CD14-positive monocyte (primary cell): ENCODE results near the gene MED4. TPM values are rescaled to one million over a fixed set of nuclear protein-coding genes. Genes with fewer than 3 reads are reported as not detected.

ENCODE experiments used
- DNase-seq, 3 donors: peaks; one replicate each; pipeline ENCODE4 v3.0.0-alpha.2; 2011 to 2022
- H2AFZ ChIP-seq: 2 replicates; pipeline ENCODE4 v1.6.0; 2012; ENCODE audit warnings: mild to moderate bottlenecking, low read depth, low read length, inconsistent platforms; ENCODE audit not compliant: insufficient read depth, poor library complexity, severe bottlenecking
- H3K27ac ChIP-seq, 2 donors: 1 replicate in 1 of 2; 2 replicates in 1 of 2; pipeline ENCODE4 v1.5.1; 2012 to 2013; ENCODE audit warnings: low read length in 2 of 2, control low read depth in 1 of 2, inconsistent platforms in 1 of 2, low read depth in 1 of 2, mild to moderate bottlenecking in 1 of 2
- H3K27me3 ChIP-seq, 2 donors: one replicate each; pipeline versions ENCODE4 v1.6.0 to v1.6.1; 2011 to 2013; ENCODE audit warnings: low read length in 2 of 2; ENCODE audit not compliant: control insufficient read depth in 2 of 2, insufficient read depth in 2 of 2
- H3K36me3 ChIP-seq, 2 donors: replicated peaks in 1 of 2; 1 replicate in 1 of 2; 2 replicates in 1 of 2; pipeline versions ENCODE4 v1.5.1 to v1.6.1; 2012 to 2013; ENCODE audit warnings: low read length in 2 of 2, control low read depth in 1 of 2, inconsistent platforms in 1 of 2, mild to moderate bottlenecking in 1 of 2; ENCODE audit not compliant: insufficient read depth in 2 of 2, control insufficient read depth in 1 of 2
- H3K4me1 ChIP-seq, 2 donors: 1 replicate in 1 of 2; 2 replicates in 1 of 2; pipeline versions ENCODE4 v1.5.1 to v1.6.1; 2012 to 2013; ENCODE audit warnings: low read length in 2 of 2, control low read depth in 1 of 2, inconsistent platforms in 1 of 2, mild to moderate bottlenecking in 1 of 2, moderate library complexity in 1 of 2; ENCODE audit not compliant: insufficient read depth in 2 of 2, control insufficient read depth in 1 of 2
- H3K4me2 ChIP-seq: replicated peaks from 2 replicates; pipeline ENCODE3; 2012; ENCODE audit warnings: low read length, moderate library complexity, mild to moderate bottlenecking; ENCODE audit not compliant: poor library complexity, severe bottlenecking; ENCODE audit errors: extremely low read depth
- H3K4me3 ChIP-seq, 3 experiments: fragments of 200-600 bp in 1 of 3; sonication (generic) in 1 of 3; replicated peaks in 1 of 3; 1 replicate in 2 of 3; 2 replicates in 1 of 3; pipeline ENCODE4 v1.5.1; 2011 to 2013; ENCODE audit warnings: low read length in 3 of 3, mild to moderate bottlenecking in 3 of 3, control low read depth in 2 of 3, low read depth in 2 of 3, inconsistent platforms in 1 of 3, moderate library complexity in 1 of 3
- H3K79me2 ChIP-seq: 2 replicates; pipeline ENCODE4 v1.6.0; 2012; ENCODE audit warnings: mild to moderate bottlenecking, control low read depth, inconsistent platforms, low read length, moderate library complexity; ENCODE audit not compliant: insufficient read depth
- H3K9ac ChIP-seq: 2 replicates; pipeline ENCODE4 v1.6.0; 2017; ENCODE audit warnings: low read length, mild to moderate bottlenecking; ENCODE audit not compliant: insufficient read depth, poor library complexity, severe bottlenecking
- H3K9me3 ChIP-seq, 2 donors: replicated peaks in 1 of 2; 1 replicate in 1 of 2; 2 replicates in 1 of 2; pipeline versions ENCODE4 v1.5.1 to v1.6.1; 2012 to 2013; ENCODE audit warnings: low read length in 2 of 2, control low read depth in 1 of 2; ENCODE audit not compliant: control insufficient read depth in 1 of 2, insufficient read depth in 1 of 2
- H4K20me1 ChIP-seq: 2 replicates; pipeline ENCODE4 v1.6.0; 2012; ENCODE audit warnings: mild to moderate bottlenecking, low read length, control low read depth, moderate library complexity; ENCODE audit not compliant: insufficient read depth
- H3K27ac Mint-ChIP-seq, 7 donors: one replicate each; pipeline ENCODE4 v1.8.0; 2020; ENCODE audit warnings: mild to moderate bottlenecking in 7 of 7, mixed read lengths in 7 of 7, moderate library complexity in 6 of 7, inconsistent platforms in 2 of 7
- H3K27me3 Mint-ChIP-seq, 3 donors: one replicate each; pipeline ENCODE4 v1.8.0; 2021 to 2022; ENCODE audit warnings: low read depth in 3 of 3, mild to moderate bottlenecking in 3 of 3, mixed read lengths in 3 of 3, moderate library complexity in 3 of 3, inconsistent platforms in 1 of 3
- H3K36me3 Mint-ChIP-seq, 2 donors: one replicate each; pipeline ENCODE4 v1.8.0; 2020; ENCODE audit warnings: mixed read lengths in 2 of 2, inconsistent platforms in 1 of 2, mild to moderate bottlenecking in 1 of 2
- H3K4me1 Mint-ChIP-seq: one replicate; pipeline ENCODE4 v1.8.0; 2020; ENCODE audit warnings: mild to moderate bottlenecking, mixed read lengths
- H3K4me3 Mint-ChIP-seq, 2 donors: one replicate each; pipeline ENCODE4 v1.8.0; 2020; ENCODE audit warnings: mild to moderate bottlenecking in 2 of 2, mixed read lengths in 2 of 2, moderate library complexity in 1 of 2
- H3K9me3 Mint-ChIP-seq, 7 donors: one replicate each; pipeline ENCODE4 v1.8.0; 2020 to 2022; ENCODE audit warnings: mixed read lengths in 7 of 7, mild to moderate bottlenecking in 6 of 7, moderate library complexity in 6 of 7, inconsistent platforms in 2 of 7
- WGBS: methylation state at CpG from one replicate; pipeline ENCODE4 v1.1.5; 2013; ENCODE audit warnings: missing lambda C conversion rate; ENCODE audit not compliant: insufficient coverage; 5-methylcytosine and 5-hydroxymethylcytosine counted together
- intact Hi-C, 2 donors: fragments of 100-400 bp; cut with micrococcal nuclease; formaldehyde crosslinking; loops; one replicate each; pipeline versions ENCODE4 v1.15.0 to v1.15.1; 2023
- polyA plus RNA-seq, 3 donors: library from polyadenylated mRNA; depleted of rRNA in 1 of 3; unstranded in 2 of 3; stranded (reverse) in 1 of 3; fragments of 300-500 nt in 2 of 3; fragments of >200 nt in 1 of 3; fragmentation: Illumina TruSeq in 2 of 3; gene quantifications; 1 replicate in 2 of 3; 2 replicates in 1 of 3; pipeline ENCODE4 v1.2.3, GENCODE V29; 2012 to 2021
- TF ChIP-seq, protein P1 (sequence below): fragments of 200-600 bp; IDR thresholded peaks from one replicate; pipeline ENCODE4 v1.8.0; 2022; ENCODE audit warnings: antibody characterized with exemption, mild to moderate bottlenecking

The MED4 gene
- polyA plus RNA-seq, 3 donors: 28.4 to 53.8 (median 50.8) TPM

DNA sequence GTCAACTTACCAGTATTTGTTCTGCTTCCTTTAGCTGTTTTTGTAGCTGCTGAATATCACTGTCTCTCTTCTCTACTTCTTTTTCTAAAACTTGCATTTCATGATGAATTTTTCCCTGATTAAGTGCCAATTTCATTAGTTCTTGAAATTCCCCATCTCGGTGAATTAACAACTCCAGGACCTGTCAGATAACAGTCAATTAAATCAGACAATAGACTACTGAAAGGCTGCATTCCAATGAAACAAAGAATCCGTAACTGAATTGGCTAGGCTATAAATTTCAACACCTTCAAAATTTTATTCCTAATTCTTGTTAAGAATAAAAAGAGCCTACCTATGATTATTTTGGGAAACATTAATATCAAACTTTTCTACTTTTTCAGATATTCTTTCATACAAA is 8.6 kb downstream of the MED4 start:
- H4K20me1 ChIP-seq: peaks cover 73% of the 10 kb centered on the region
- H3K9ac ChIP-seq: no peak overlapping the region
- intact Hi-C loops: no loop called here
- Mint-ChIP-seq H3K4me1 (peaks cover under 1% of the 10 kb centered on the region), H3K36me3 (peaks cover 42 to 65% of the 10 kb centered on the region in 2 donors), H3K27ac (no peak overlapping the region), H3K27me3 (no peaks in the 10 kb centered on the region), H3K9me3 (no peaks in the 10 kb centered on the region), H3K4me3 (no peak overlapping the region)
- no peaks in the 10 kb centered on the region for H3K4me1 ChIP-seq
- H3K4me2 ChIP-seq: no peak overlapping the region
- H3K4me3 ChIP-seq: no peak overlapping the region
- peaks cover 59% of the 10 kb centered on the region for H3K79me2 ChIP-seq
- no peak overlapping the region for H2AFZ ChIP-seq
- H3K36me3 ChIP-seq: peaks cover 46 to 77% of the 10 kb centered on the region in 2 donors
- no peak overlapping the region for H3K27ac ChIP-seq
- DNase-seq: no peak
- 100% methylated on average over 1 of the region's 2 CpGs for WGBS
- no peaks in the 10 kb centered on the region for H3K27me3 ChIP-seq
- H3K9me3 ChIP-seq: no peaks in the 10 kb centered on the region
- TF ChIP-seq, protein P1, sequence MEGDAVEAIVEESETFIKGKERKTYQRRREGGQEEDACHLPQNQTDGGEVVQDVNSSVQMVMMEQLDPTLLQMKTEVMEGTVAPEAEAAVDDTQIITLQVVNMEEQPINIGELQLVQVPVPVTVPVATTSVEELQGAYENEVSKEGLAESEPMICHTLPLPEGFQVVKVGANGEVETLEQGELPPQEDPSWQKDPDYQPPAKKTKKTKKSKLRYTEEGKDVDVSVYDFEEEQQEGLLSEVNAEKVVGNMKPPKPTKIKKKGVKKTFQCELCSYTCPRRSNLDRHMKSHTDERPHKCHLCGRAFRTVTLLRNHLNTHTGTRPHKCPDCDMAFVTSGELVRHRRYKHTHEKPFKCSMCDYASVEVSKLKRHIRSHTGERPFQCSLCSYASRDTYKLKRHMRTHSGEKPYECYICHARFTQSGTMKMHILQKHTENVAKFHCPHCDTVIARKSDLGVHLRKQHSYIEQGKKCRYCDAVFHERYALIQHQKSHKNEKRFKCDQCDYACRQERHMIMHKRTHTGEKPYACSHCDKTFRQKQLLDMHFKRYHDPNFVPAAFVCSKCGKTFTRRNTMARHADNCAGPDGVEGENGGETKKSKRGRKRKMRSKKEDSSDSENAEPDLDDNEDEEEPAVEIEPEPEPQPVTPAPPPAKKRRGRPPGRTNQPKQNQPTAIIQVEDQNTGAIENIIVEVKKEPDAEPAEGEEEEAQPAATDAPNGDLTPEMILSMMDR: no peak

DNA sequence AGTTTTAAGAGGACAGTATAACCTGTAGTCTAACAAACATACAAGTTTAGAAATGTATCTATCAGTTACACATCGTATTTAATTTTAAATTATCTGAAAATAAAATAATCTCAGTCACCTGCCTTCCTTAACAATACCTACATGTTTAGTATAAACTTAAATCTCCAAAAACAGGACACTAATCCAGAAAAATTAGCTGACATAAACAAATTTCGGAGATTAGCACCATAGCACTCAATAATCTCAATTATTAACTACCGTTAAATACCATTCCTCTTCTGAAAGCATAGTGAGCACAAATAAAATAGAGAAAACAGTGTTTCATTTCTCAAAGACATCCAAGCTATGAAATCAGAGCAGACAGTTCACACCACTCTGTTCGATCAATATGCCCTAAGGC is 13.2 kb downstream of the MED4 start:
- intact Hi-C loops: no loop called here
- Mint-ChIP-seq H3K4me3 (no peak overlapping the region), H3K4me1 (no peaks in the 10 kb centered on the region), H3K9me3 (no peaks in the 10 kb centered on the region), H3K27me3 (no peaks in the 10 kb centered on the region), H3K27ac (no peak overlapping the region), H3K36me3 (peaks cover 74 to 92% of the 10 kb centered on the region in 2 donors)
- DNase-seq: no peak
- H3K9me3 ChIP-seq: no peaks in the 10 kb centered on the region
- H3K27me3 ChIP-seq: no peaks in the 10 kb centered on the region
- H2AFZ ChIP-seq: no peak overlapping the region
- no peak overlapping the region for H3K9ac ChIP-seq
- TF ChIP-seq, protein P1: no peak
- peaks cover 89 to 97% of the 10 kb centered on the region in 2 donors for H3K36me3 ChIP-seq
- no peak overlapping the region for H3K4me3 ChIP-seq
- H3K27ac ChIP-seq: no peak overlapping the region
- H3K4me2 ChIP-seq: no peak overlapping the region
- H4K20me1 ChIP-seq: peaks cover 28% of the 10 kb centered on the region
- WGBS: no CpG with 5 or more reads among the region's 4 CpGs
- peaks cover 14% of the 10 kb centered on the region for H3K79me2 ChIP-seq
- no peaks in the 10 kb centered on the region for H3K4me1 ChIP-seq
